ENCODE measurements around the gene NKD2. TPM values are rescaled to one million over a fixed set of nuclear protein-coding genes. Genes with fewer than 3 reads are reported as not detected.

Gene NKD2, protein sequence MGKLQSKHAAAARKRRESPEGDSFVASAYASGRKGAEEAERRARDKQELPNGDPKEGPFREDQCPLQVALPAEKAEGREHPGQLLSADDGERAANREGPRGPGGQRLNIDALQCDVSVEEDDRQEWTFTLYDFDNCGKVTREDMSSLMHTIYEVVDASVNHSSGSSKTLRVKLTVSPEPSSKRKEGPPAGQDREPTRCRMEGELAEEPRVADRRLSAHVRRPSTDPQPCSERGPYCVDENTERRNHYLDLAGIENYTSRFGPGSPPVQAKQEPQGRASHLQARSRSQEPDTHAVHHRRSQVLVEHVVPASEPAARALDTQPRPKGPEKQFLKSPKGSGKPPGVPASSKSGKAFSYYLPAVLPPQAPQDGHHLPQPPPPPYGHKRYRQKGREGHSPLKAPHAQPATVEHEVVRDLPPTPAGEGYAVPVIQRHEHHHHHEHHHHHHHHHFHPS
- total RNA-seq, result 0.30 and 1.8 TPM in 2 replicates

DNA sequence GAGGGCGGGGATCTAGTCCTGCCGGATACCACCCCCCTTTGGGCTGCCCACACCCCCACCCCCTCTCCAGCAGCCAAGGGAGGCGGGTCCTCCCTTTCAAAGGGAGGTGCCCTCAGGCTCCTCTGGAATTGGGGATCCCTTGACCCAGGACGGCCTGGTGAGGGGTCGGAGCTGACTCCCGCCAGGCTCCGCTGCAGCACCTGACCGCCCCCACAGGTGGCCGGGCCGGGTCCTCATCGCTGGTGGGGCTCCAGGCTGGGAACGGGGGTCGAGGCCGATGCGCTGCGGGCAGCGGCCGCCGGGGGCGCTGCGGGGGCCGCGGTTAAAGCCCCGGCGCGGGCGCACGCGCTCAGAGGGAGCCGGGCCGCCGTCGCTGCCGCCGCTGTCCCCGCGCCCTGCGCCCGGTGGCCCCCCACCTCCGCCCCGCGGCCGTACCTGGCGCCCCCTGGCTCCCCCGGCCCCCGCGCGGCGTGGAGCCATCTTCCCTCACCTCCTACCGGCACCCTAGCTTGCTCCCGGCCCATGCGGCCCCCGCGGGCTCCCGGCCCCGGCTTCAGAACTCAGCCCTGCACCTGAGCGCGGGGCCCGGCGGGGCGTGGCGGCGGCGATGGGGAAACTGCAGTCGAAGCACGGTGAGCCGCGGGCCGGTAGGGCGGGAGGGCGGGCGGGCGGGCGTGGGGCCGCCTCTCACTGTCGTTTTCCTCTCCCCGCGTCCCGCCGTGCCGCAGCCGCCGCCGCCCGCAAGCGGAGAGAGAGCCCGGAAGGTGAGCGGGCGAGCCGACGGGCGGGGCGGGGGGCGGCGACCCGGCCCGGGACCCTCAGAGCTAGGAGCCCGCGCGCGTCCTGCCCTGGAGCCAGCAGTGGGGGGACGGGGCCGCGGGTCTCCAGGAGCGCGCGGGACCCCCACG is at the start of gene NKD2:
TSS of gene NKD2 (plus strand) at position 352 of the 908 bp plus-strand sequence. CDS start at position 608, 256 bp downstream.

Other genes starting within 250 kb of the NKD2 start
- not detected in 2 replicates for gene ZDHHC11B, start 224.1 kb upstream of the NKD2 start, total RNA-seq
- gene ZDHHC11, start 157.8 kb upstream of the NKD2 start, total RNA-seq, result 0.34 and 0.59 TPM in 2 replicates
- gene BRD9, start 116.0 kb upstream of the NKD2 start, total RNA-seq, result 34.5 and 35.6 TPM in 2 replicates
- gene TRIP13, start 115.9 kb upstream of the NKD2 start, total RNA-seq, result 53.3 and 54.0 TPM in 2 replicates
- gene SLC12A7, start 103.3 kb downstream of the NKD2 start, total RNA-seq, result 4.7 and 5.5 TPM in 2 replicates
- gene SLC6A19, start 192.8 kb downstream of the NKD2 start, total RNA-seq, result not detected in 2 replicates
- not detected in 2 replicates for gene SLC6A18, start 216.6 kb downstream of the NKD2 start, total RNA-seq

Measured in bronchus fibroblast of lung (primary cell).